Activated CD8-positive, alpha-beta memory T cell treated with anti-CD3 and anti-CD28 coated beads, Interleukin-2, amount 50 U/mL, for 1 hour (primary cell): Measurements from ENCODE around the gene BICD1.
"Not testable (repeated sequence)": the region's sequence is repeated elsewhere in the genome, so short reads cannot be mapped to it uniquely, and the experiment has no call there.

ENCODE experiments used
- DNase-seq: peaks from one replicate; pipeline ENCODE4 v3.0.0-alpha.2; 2020; ENCODE audit errors: extremely low read depth

The BICD1 gene

DNA sequence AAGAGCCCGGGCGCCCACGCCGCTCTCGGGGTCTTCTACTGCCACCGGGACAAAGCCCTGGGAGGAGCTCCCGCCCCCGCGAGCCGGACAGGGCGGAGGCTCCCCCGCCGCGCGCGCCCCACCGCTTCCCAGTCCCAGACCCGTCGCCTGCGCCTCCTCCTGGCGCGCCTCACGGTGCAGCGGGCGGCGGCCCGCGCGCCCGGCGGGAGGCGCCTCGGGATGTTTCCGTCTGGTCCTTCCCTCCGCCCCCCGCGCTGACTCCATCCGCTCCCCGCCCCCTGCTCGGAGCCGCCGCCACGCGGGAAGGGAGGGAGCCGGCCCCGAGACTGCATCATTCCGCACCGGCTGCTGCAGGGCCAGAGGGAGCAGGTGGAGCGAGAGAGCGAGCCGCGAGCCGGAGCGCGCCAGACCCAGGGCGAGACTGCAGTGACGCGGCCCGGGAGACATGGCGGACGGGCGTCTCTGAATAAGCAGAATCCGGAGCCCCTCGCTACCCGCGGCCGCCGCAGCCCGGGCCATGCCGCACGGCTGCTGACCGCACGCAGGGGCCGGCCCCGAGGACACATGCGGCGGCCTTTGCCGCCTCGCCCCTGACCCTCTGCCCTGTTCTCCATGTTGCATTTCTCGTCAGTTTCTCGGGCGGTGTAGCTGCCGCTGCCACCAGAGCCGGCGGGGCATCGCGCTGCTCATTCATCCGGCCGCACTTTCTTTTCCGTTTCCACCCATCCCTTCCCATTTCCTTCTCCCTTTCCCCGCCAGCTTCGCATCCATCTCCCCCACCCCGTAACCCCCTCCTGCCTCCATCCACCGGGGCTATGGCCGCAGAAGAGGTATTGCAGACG is at the start of gene BICD1:
BICD1 (plus strand) TSS at position 331 of the 842 bp plus-strand sequence; CDS start at position 816, 485 bp downstream.
- peak; percentile 20 for DNase-seq

DNA sequence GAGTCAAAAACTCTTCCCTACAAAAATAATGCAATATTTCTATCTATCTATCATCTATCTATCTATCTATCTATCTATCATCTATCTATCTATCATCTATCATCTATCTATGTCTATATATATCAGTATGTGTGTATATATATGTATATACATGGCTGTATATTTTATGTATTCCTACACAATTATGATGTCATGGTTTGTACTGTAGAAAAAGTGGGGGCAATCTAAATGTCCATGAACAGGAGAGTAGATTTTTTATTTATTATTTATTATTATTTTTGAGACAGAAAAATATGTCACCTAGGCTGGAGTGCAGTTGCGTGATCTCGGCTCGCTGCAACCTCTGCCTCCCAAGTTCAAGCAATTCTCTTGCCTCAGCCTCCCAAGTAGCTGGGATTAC is 45.6 kb upstream of the BICD1 start:
- DNase-seq = no peak

- DNase-seq = no peak
Measured at GRCh38 chr12:32062881-32063280, 43.8 kb upstream of the BICD1 start.

GRCh38 chr12:32063796-32064195 is 42.9 kb upstream of the BICD1 start:
- no peak for DNase-seq

DNA sequence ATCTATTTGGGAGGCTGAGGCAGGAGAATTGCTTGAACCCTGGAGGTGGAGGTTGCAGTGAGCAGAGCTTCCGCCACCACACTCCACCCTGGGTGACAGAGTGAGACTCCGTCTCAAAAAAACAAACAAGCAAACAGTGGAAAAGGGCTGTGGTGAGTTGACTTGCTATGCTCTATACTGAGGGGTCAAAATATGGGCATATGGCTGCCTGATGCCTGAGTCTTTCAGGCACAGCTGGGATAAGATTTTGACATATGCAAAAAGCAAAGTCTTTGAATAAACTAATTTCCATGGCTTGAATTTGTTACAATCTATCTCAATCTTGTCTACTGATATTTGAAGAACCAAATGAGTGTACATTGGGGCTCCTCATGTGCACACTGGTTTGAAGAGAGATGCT is 40.4 kb upstream of the BICD1 start:
- DNase-seq = no peak

DNA sequence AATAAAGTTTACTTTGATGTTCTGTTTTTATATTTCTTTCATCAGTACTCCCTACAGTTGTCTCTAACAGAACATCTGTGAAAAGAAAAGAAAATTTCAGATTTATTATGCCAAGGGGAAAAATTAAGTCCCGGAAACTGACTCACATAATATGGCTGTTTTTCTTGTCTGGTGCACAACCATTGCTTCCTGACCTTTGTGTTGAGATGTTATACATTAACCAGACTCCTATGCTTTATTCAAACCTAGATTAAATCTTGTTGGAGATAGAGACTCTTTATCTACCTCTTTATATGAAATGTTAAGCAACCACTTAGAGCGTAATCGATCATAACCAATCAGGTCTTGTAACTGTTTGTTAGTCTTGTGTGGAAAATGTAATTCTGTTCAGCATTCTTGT is 37.6 kb upstream of the BICD1 start:
- DNase-seq = no peak

DNA sequence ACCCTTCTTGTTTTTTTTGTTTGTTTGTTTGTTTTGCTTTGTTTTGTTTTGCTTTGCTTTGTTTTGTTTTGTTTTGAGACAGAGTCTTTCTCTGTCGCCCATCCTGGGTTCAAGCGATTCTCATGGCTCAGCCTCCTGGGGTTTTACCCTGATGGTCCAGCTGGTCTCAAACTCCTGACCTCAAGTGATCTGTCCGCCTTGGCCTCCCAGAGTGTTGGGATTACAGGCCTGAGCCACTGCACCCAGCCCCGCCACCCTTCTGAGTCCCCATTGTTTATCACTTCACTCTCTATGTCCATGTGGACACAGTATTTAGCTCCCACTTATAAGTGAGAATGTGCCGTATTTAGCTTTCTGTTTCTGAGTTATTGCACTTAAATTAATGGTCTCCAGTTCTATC is 36.9 kb upstream of the BICD1 start:
- no peak for DNase-seq

DNA sequence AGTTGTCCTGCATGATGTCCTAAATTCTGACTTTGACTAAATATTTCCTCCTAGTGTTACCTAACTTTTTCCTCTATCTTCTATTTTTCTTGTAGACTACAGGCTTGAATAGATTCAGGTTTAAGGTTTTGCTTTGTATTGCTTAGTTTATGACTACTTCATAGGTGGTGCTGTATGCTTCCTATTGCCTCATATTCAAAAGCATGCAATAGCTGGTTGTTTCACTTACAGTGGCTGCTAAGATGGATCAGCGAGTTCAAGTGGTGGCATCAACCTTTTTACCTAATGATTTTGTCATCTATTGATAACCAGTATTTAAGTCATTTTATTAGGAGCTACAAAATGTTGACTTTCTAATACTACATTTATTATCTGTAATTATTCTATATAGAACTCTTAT is 36.3 kb upstream of the BICD1 start:
- DNase-seq = no peak

DNA sequence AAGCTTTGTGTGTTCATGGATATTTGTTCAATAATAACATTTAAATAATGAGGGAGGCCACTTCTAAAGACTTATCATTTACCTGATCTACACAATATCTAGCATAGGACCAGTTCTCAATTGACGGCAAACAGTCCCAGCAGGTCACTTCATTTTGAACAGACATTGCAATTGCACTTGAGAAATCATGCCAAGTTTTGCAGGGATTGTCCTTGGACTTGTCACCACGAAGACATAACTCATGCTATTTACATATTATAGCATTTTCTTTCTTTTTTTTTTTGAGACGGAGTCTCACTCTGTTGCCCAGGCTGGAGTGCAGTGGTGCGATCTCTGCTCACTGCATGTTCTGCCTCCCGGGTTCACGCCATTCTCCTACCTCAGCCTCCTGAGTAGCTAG is 34.5 kb upstream of the BICD1 start:
- no peak for DNase-seq

DNA sequence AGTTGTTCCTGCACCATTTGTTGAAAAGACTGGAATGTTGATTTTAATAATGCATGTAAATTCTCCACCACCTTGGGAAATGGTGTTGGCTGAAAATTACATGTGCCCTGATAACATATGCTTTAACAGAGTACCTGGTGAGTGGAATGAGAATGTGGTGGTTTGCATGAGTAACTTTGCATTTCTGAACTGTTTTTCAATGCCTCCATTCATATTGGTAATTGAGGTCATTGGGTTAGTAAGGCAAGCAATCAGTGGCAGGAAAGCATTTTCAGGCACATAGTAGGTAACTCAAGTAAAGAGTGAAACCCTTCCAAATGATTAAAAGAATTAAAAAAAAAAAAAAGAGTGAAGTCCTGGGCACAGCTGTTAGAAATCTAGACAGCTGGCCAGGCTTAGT is 32.2 kb upstream of the BICD1 start:
- DNase-seq = no peak

DNA sequence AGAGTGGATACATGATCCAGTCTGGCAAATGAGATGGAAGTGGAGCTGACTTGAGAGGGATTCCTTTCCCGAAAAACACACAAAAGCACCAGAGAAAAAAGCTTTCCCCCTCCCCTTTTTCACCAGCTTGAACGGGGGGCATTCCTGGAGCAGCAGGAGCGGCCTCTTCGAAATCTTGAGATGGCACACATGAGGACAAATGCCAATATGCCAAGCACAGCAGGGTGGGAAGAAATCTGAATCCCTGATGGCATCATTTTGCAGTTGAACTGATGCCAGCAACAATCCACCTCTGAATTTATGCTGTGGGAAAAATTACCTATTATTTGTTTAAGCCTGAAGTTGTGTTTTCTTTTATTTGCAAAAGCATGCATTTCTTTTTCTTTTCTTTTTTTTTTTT is 29.7 kb upstream of the BICD1 start:
- DNase-seq = no peak

DNA sequence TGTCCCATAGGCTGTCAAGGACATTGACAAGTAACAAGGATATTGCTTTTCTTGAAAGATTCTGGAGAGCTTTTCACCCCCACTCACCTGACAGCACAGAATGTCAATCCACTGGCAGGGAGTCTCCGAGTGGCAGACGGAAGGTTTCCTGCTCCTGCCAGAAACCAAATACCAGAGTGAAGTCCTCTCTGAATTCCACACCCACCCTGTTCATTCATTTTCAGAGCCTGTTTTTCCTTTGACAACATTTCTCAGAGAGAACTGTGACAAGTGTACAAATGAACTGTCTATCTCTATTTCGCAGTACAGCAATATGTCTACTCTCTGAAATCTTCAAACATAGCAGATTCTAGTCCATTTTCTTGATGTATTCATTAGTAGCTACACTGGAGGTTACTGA is 26.2 kb upstream of the BICD1 start:
- DNase-seq = no peak

DNA sequence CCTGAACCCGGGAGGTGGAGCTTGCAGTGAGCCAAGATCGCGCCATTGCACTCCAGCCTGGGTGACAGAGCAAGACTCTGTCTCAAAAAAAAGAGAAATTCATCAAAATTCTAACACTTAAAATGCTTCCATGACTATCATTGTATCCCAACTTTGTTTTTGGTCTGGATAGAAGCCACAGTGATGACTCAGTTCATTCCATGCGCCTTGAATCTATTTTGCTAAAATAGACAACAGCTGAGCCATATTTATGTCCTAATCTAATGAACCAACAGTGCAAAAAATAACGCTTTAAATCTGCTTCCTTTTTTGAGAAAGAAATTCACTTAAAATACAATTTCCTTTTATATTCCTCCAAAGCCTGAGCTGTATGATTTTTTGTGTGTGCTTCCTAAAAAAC is 23.2 kb upstream of the BICD1 start:
- DNase-seq = no peak

- DNase-seq = no peak
Measured at GRCh38 chr12:32084017-32084688, 22.5 kb upstream of the BICD1 start.

- no peak for DNase-seq
Measured at GRCh38 chr12:32084753-32085152, 21.9 kb upstream of the BICD1 start.

- no peak for DNase-seq
Measured at GRCh38 chr12:32087306-32087705, 19.3 kb upstream of the BICD1 start.

- no peak for DNase-seq
Measured at GRCh38 chr12:32089156-32089555, 17.5 kb upstream of the BICD1 start.

GRCh38 chr12:32089586-32089985 is 17.1 kb upstream of the BICD1 start:
- no peak for DNase-seq

DNA sequence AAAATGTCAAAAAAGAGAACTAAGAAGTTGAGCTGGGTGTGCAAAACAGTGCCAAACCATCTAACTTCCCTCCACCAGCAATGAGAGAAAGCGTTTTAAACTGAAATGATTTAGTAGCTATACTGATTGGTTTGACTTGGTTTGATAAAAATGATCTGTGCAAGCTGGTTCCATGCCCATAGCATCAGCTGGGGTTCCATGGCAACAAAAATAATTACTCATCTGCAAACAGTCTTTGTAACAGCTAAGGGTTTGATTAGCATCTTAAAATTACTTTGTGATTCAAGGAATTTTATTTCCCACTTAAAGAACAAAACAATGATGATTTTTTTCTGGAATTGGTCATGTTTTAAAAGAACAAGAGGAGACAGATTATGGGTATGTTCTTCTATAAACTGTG is 15.0 kb upstream of the BICD1 start:
- DNase-seq = no peak

GRCh38 chr12:32098112-32098511 is 8.5 kb upstream of the BICD1 start:
- no peak for DNase-seq

DNA sequence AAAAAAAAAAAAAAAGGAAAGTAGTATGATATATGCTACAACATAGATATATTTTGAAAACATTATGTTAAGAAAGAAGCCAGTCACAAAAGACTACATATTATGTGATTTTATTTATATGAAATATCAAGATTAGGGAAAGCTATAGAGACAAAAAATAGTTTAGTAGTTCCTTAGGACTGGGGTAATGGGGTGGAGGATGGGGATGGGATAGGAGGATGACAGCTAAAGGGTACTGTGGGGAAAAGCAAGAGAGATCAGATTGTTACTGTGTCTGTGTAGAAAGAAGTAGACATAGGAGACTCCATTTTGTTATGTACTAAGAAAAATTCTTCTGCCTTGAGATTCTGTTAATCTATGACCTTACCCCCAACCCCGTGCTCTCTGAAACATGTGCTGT is 7.4 kb upstream of the BICD1 start:
- not testable (repeated sequence) for DNase-seq

DNA sequence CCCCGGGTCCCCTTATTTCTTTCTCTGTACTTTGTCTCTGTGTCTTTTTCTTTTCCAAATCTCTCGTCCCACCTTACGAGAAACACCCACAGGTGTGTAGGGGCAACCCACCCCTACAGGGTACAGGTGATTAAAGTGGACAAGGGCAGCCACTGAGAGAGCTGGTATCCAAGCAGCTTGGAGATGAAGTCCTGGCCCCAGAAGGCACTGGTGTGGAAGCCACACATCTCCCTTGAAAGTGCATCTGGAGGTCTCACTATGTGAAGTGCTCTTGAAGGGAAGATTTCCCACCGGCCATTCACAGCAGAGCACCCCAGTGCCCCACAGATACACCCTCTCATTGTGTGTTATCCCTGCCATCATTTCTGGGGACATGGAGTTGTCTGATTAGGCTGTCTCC is 6.3 kb upstream of the BICD1 start:
- no peak for DNase-seq

DNA sequence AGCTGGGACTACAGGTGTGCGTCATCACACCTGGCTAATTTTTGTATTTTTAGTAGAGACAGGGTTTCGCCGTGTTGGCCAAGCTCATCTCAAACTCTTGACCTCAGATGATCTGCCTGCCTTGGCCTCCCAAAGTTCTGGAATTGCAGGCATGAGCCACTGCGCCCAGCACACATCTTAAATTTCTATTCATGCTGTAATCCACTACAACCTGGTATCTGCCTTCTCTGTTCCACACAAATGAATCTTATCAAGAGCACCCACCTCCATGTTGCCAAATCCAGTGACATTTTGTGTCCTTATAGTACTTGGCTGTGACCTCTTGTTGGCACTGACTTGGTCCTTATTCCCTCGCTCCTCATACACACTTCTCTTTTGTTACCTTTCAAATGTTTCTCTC is 5.8 kb upstream of the BICD1 start:
- DNase-seq = no peak
